Naive thymus-derived CD4-positive, alpha-beta T cell (primary cell): ENCODE measurements around the gene PDCD1LG2. TPM values are rescaled to one million over a fixed set of nuclear protein-coding genes. Genes with fewer than 3 reads are reported as not detected.

Experiments used
- ATAC-seq: fragments of 150-1000 bp; cut with Tn5 transposase; 2 replicates; pipeline ENCODE4 v1.10.0; 2021; ENCODE audit warnings: mild to moderate bottlenecking, moderate library complexity
- CTCF ChIA-PET: fragments of 350-600 bp; sonication (Branson Sonifier 250); formaldehyde crosslinking; loops from one replicate; lab custom pipeline; 2021; ENCODE audit warnings: antibody characterized with exemption; lab: Charles Lee
- POLR2A ChIA-PET: fragments of 350-600 bp; sonication (Branson Sonifier 250); formaldehyde crosslinking; loops from one replicate; lab custom pipeline; 2021; ENCODE audit warnings: antibody characterized with exemption, inconsistent platforms; lab: Charles Lee
- DNase-seq, 9 donors: peaks; one replicate each; pipeline versions ENCODE4 v3.0.0 to v3.0.0-alpha.2; 2020 to 2022; ENCODE audit warnings: mixed read lengths in 1 of 9
- H3K27ac ChIP-seq: one replicate; pipeline ENCODE4 v1.7.0; 2013; ENCODE audit warnings: mild to moderate bottlenecking, low read depth, low read length, moderate library complexity
- H3K27me3 ChIP-seq, 2 donors: one replicate each; pipeline ENCODE4 v1.7.0; 2013; ENCODE audit warnings: low read length in 2 of 2, mild to moderate bottlenecking in 2 of 2, moderate library complexity in 2 of 2; ENCODE audit not compliant: control insufficient read depth in 2 of 2, insufficient read depth in 2 of 2
- H3K36me3 ChIP-seq, 3 experiments: 1 replicate in 2 of 3; 2 replicates in 1 of 3; pipeline ENCODE4 v1.7.0; 2013; ENCODE audit warnings: low read length in 3 of 3, mild to moderate bottlenecking in 3 of 3, moderate library complexity in 1 of 3; ENCODE audit not compliant: insufficient read depth in 3 of 3, control insufficient read depth in 2 of 3
- H3K4me1 ChIP-seq, 2 donors: one replicate each; pipeline ENCODE4 v1.7.0; 2013; ENCODE audit warnings: low read length in 2 of 2, mild to moderate bottlenecking in 2 of 2, moderate library complexity in 1 of 2; ENCODE audit not compliant: control insufficient read depth in 2 of 2, insufficient read depth in 2 of 2
- H3K4me3 ChIP-seq: 2 replicates; pipeline ENCODE4 v1.7.0; 2013; ENCODE audit warnings: mild to moderate bottlenecking, low read length
- H3K9me3 ChIP-seq, 3 experiments: 1 replicate in 2 of 3; 2 replicates in 1 of 3; pipeline ENCODE4 v1.7.0; 2013; ENCODE audit warnings: low read length in 3 of 3; ENCODE audit not compliant: control insufficient read depth in 2 of 3
- H3K27ac Mint-ChIP-seq, 9 donors: one replicate each; pipeline ENCODE4 v1.8.0; 2020 to 2022; ENCODE audit warnings: mixed read lengths in 9 of 9, mild to moderate bottlenecking in 8 of 9, moderate library complexity in 5 of 9, inconsistent platforms in 2 of 9
- H3K27me3 Mint-ChIP-seq, 5 donors: one replicate each; pipeline ENCODE4 v1.8.0; 2021 to 2022; ENCODE audit warnings: mixed read lengths in 5 of 5, mild to moderate bottlenecking in 1 of 5
- H3K36me3 Mint-ChIP-seq, 5 donors: one replicate each; pipeline ENCODE4 v1.8.0; 2020 to 2022; ENCODE audit warnings: mixed read lengths in 5 of 5, mild to moderate bottlenecking in 3 of 5, inconsistent platforms in 1 of 5
- H3K4me1 Mint-ChIP-seq, 7 donors: one replicate each; pipeline ENCODE4 v1.8.0; 2020 to 2022; ENCODE audit warnings: mixed read lengths in 7 of 7, mild to moderate bottlenecking in 3 of 7, inconsistent platforms in 1 of 7
- H3K4me3 Mint-ChIP-seq, 10 donors: one replicate each; pipeline ENCODE4 v1.8.0; 2020 to 2022; ENCODE audit warnings: mild to moderate bottlenecking in 10 of 10, mixed read lengths in 10 of 10, moderate library complexity in 6 of 10, inconsistent platforms in 2 of 10
- H3K9me3 Mint-ChIP-seq, 11 donors: one replicate each; pipeline ENCODE4 v1.8.0; 2020 to 2022; ENCODE audit warnings: mixed read lengths in 11 of 11, mild to moderate bottlenecking in 4 of 11, inconsistent platforms in 1 of 11, moderate library complexity in 1 of 11
- intact Hi-C, 2 donors: fragments of 100-400 bp; cut with micrococcal nuclease; formaldehyde crosslinking; loops; one replicate each; pipeline ENCODE4 v1.15.1; 2023
- polyA plus RNA-seq, 2 donors: library from polyadenylated mRNA; unstranded; fragments of 300-500 nt; fragmentation: Illumina TruSeq; gene quantifications; one replicate each; pipeline ENCODE4 v1.2.3, GENCODE V29; 2021
- total RNA-seq, 6 experiments: library from RNA in 5 of 6; stranded (reverse) in 5 of 6; gene quantifications; 1 replicate in 5 of 6; 2 replicates in 1 of 6; pipeline ENCODE4 v1.2.3 and lab custom pipeline; 2021 to 2026

Gene PDCD1LG2
- total and polyA plus RNA-seq, 7 experiments from 2014 or later, result 0.16 to 7.4 (median 0.32) TPM; not detected in 2

GRCh38 chr9:5556101-5556705 lies 45.9 kb downstream of the PDCD1LG2 start:
- peaks cover 24 to 30% of the 10 kb centered on the region in 2 donors for H3K4me1 ChIP-seq
- ChIA-PET CTCF (no interaction called here), POLR2A (interaction anchor here (1.0 to 8.8 kb wide), 3 partner anchors 21 to 29 kb away, joined by 3 to 68 read pairs (median 4); no protein-coding TSS in a partner anchor)
- H3K27ac ChIP-seq, result no peak overlapping the region
- H3K9me3 Mint-ChIP-seq, result peaks cover 0 to 9% (median 0%) of the 10 kb centered on the region in 11 donors
- no peak overlapping the region for H3K4me3 Mint-ChIP-seq
- H3K27ac Mint-ChIP-seq, result peak overlapping the region in 7 of 9 donors; percentile 15 to 98 (median 87)
- peaks cover 0 to 4% (median 0%) of the 10 kb centered on the region in 5 donors for H3K27me3 Mint-ChIP-seq
- H3K36me3 Mint-ChIP-seq, result peaks cover 0 to 84% (median 0%) of the 10 kb centered on the region in 5 donors
- DNase-seq (no peak), ATAC-seq (no peak)
- intact Hi-C loops, result no loop called here
- H3K9me3 ChIP-seq, result no peaks in the 10 kb centered on the region
- no peaks in the 10 kb centered on the region for H3K36me3 ChIP-seq
- peaks cover 32 to 54% (median 45%) of the 10 kb centered on the region in 7 donors for H3K4me1 Mint-ChIP-seq
- H3K27me3 ChIP-seq, result no peaks in the 10 kb centered on the region
- H3K4me3 ChIP-seq, result no peak overlapping the region

DNA sequence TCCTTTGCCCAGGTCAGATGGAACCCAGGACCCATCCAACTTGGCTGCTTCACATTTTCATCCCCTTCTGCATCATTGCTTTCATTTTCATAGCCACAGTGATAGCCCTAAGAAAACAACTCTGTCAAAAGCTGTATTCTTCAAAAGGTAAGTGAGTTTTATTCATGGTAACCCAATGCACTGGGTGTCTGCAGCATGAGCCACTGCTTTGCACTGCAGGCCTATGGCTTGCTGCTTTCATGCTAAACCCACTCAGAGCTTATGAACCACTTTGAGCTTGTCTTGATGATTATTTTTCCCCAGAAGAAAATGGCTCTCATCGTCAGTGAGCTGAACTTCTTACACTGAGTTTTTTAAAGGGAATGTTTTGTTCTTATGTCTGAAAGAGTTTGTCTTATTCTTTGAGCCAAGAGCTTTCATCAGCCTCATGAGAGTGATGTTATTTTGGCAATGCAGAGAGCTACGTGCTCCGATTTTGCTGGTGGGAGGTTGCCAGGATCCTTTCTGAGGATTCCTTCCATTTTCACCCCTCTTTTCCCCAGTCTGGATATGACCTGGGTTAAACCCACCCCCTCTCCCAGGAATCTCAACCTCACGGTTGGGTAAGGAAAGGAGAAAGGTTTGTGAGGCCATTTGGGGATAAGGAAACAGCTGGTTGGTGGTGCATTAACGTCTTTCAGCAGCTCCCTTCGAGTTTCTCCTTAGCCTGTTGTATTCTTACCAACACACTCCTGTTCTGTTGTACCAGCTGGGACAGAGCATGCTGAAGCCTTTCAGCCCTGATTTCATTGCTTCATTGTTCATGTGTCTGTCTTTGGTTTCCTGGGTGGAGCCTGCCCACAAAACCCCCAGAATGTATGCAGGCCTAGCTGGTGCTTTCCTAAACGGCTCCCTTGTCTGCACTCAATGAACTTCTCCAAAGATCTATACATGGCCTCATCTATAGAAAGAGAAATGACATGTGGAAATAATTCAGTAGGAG lies 47.6 kb downstream of the PDCD1LG2 start:
- Histone ChIP-seq H3K27ac (peak overlapping the region; percentile 68), H3K4me1 (peaks cover 24 to 31% of the 10 kb centered on the region in 2 donors), H3K4me3 (peak overlapping the region; percentile 24), H3K27me3 (no peaks in the 10 kb centered on the region), H3K9me3 (no peaks in the 10 kb centered on the region), H3K36me3 (no peaks in the 10 kb centered on the region)
- Mint-ChIP-seq H3K4me1 (peaks cover 32 to 59% (median 53%) of the 10 kb centered on the region in 7 donors), H3K9me3 (peaks cover 0 to 12% (median 4%) of the 10 kb centered on the region in 11 donors), H3K27me3 (no peaks in the 10 kb centered on the region), H3K4me3 (peak overlapping the region; percentile 58 to 79 (median 68)), H3K36me3 (peaks cover 0 to 79% (median 0%) of the 10 kb centered on the region in 5 donors), H3K27ac (peak overlapping the region; percentile 87 to 98 (median 94))
- CTCF ChIA-PET, result interaction anchor here (0.6 to 1.8 kb wide), 7 partner anchors 9 to 69 kb away, joined by 3 to 8 read pairs (median 4); no protein-coding TSS in a partner anchor
- intact Hi-C loops, result loop anchor here (1.0 to 2.0 kb wide), 9 partner anchors 11 to 108 kb away; partner anchors contain the start of genes CD274 (in 2 of the 2) and PDCD1LG2 (in 1 of the 2)
- ATAC-seq, result peak; percentile 97
- DNase-seq, result peak; percentile 20 to 73 (median 61)
- POLR2A ChIA-PET, result interaction anchor here (0.6 to 8.8 kb wide), 13 partner anchors 8 to 469 kb away, joined by 3 to 68 read pairs (median 5); partner anchors contain the start of genes CD274, PLGRKT and RIC1

- peaks cover 24 to 36% of the 10 kb centered on the region in 2 donors for H3K4me1 ChIP-seq
- H3K27ac Mint-ChIP-seq, result peak overlapping the region; percentile 11 to 95 (median 58)
- H3K27ac ChIP-seq, result no peak overlapping the region
- no peaks in the 10 kb centered on the region for H3K36me3 ChIP-seq
- intact Hi-C loops, result loop anchor here in 1 of 2 donors (2.0 kb wide), 3 partner anchors 15 to 109 kb away; partner anchors contain the start of gene CD274
- H3K27me3 Mint-ChIP-seq, result no peaks in the 10 kb centered on the region
- POLR2A ChIA-PET, result interaction anchor here (0.6 to 8.8 kb wide), 10 partner anchors 9 to 122 kb away, joined by 3 to 68 read pairs (median 6); partner anchors contain the start of genes CD274, PDCD1LG2, PLGRKT and RIC1
- peaks cover 0 to 10% (median 4%) of the 10 kb centered on the region in 11 donors for H3K9me3 Mint-ChIP-seq
- no peaks in the 10 kb centered on the region for H3K27me3 ChIP-seq
- DNase-seq (no peak), ATAC-seq (no peak)
- CTCF ChIA-PET, result interaction anchor here (0.7 to 1.3 kb wide), 3 partner anchors 23 to 93 kb away, joined by 3 to 5 read pairs (median 4); no protein-coding TSS in a partner anchor
- peaks cover 44 to 73% (median 61%) of the 10 kb centered on the region in 7 donors for H3K4me1 Mint-ChIP-seq
- no peak overlapping the region for H3K4me3 ChIP-seq
- H3K4me3 Mint-ChIP-seq, result peak overlapping the region in 3 of 10 donors; percentile 13 to 43 (median 17)
- no peaks in the 10 kb centered on the region for H3K9me3 ChIP-seq
- H3K36me3 Mint-ChIP-seq, result peaks cover 0 to 79% (median 0%) of the 10 kb centered on the region in 5 donors
Measured at GRCh38 chr9:5559659-5560058, 49.3 kb downstream of the PDCD1LG2 start.

DNA sequence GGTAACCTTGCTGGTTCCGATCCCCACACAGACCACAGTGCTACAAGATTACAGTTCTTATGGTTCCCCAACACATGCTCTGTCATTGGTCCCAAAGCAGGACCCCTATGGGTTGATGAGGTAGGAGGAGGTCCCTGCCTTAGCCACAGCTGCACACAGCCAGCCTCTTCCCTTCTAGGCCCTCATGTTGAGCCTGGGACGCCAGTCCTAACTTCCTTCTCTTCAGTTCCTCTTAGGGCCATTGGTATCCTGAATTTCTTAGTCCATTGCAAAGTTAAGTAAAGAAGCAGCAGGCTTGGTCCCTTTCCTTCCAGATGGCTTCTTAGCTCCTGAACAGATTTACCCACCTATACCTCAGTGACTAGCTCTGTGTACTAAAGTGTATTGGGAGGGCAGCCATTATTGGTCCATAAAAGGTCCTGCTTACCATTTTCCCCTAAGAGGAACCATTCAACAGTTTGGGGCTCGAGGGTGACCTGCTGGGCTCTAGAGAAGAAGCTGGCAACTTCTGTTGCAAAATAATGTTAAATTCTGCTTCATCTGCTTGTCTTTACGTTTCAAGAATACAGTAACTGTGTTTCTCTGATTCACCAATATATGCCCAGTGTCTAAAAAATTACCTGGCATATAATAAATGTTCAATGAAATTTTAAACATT lies 50.2 kb downstream of the PDCD1LG2 start:
- H3K9me3 Mint-ChIP-seq, result peaks cover 0 to 10% (median 4%) of the 10 kb centered on the region in 11 donors
- ChIA-PET CTCF (interaction anchor here (1.3 kb wide), 1 partner anchor 22 kb away, joined by 4 read pairs; no protein-coding TSS in a partner anchor), POLR2A (interaction anchor here (0.6 to 8.8 kb wide), 7 partner anchors 8 to 220 kb away, joined by 3 to 68 read pairs (median 4); partner anchors contain the start of genes CD274, PDCD1LG2 and PLGRKT)
- H3K27ac ChIP-seq, result no peak overlapping the region
- intact Hi-C loops, result no loop called here
- no peak overlapping the region for H3K4me3 ChIP-seq
- ATAC-seq, result no peak
- H3K27me3 Mint-ChIP-seq, result no peaks in the 10 kb centered on the region
- H3K36me3 ChIP-seq, result no peaks in the 10 kb centered on the region
- no peak for DNase-seq
- no peaks in the 10 kb centered on the region for H3K9me3 ChIP-seq
- no peaks in the 10 kb centered on the region for H3K27me3 ChIP-seq
- H3K27ac Mint-ChIP-seq, result peak overlapping the region in 7 of 9 donors; percentile 11 to 95 (median 58)
- H3K4me1 ChIP-seq, result peaks cover 24 to 36% of the 10 kb centered on the region in 2 donors
- peaks cover 0 to 78% (median 0%) of the 10 kb centered on the region in 5 donors for H3K36me3 Mint-ChIP-seq
- H3K4me1 Mint-ChIP-seq, result peaks cover 46 to 73% (median 60%) of the 10 kb centered on the region in 7 donors
- H3K4me3 Mint-ChIP-seq, result peak overlapping the region in 2 of 10 donors; percentile 4 to 43

- peaks cover 41 to 68% (median 50%) of the 10 kb centered on the region in 7 donors for H3K4me1 Mint-ChIP-seq
- H3K27ac Mint-ChIP-seq, result peak overlapping the region in 5 of 9 donors; percentile 30 to 45 (median 37)
Measured at GRCh38 chr9:5561828-5562488, 51.6 kb downstream of the PDCD1LG2 start.

More at GRCh38 chr9:5561828-5562488, 51.6 kb downstream of the PDCD1LG2 start:
- Mint-ChIP-seq H3K9me3 (peaks cover 0 to 10% (median 2%) of the 10 kb centered on the region in 11 donors), H3K36me3 (peaks cover 0 to 74% (median 0%) of the 10 kb centered on the region in 5 donors), H3K27me3 (no peaks in the 10 kb centered on the region), H3K4me3 (peak overlapping the region in 1 of 10 donors; percentile 5)
- ATAC-seq (no peak), DNase-seq (no peak)
- H3K27ac ChIP-seq, result no peak overlapping the region
- no peaks in the 10 kb centered on the region for H3K9me3 ChIP-seq
- no peak overlapping the region for H3K4me3 ChIP-seq
- ChIA-PET POLR2A (interaction anchor here (1.4 to 8.8 kb wide), 2 partner anchors 8 to 23 kb away, joined by 3 to 68 read pairs; no protein-coding TSS in a partner anchor), CTCF (no interaction called here)
- H3K4me1 ChIP-seq, result peaks cover 24 to 33% of the 10 kb centered on the region in 2 donors
- intact Hi-C loops, result no loop called here
- no peaks in the 10 kb centered on the region for H3K27me3 ChIP-seq
- no peaks in the 10 kb centered on the region for H3K36me3 ChIP-seq
